H1 (cell line): ENCODE measurements around the gene CA10. TPM values are rescaled to one million over a fixed set of nuclear protein-coding genes. Genes with fewer than 3 reads are reported as not detected.

Experiments
- CTCF ChIA-PET: fragments of 300-600 bp; sonication (Branson Sonifier 250); formaldehyde crosslinking; loops from one replicate; lab custom pipeline; 2021; ENCODE audit not compliant: partially characterized antibody; lab: Charles Lee
- POLR2A ChIA-PET: fragments of 300-600 bp; sonication (Branson Sonifier 250); formaldehyde crosslinking; loops from one replicate; lab custom pipeline; 2021; ENCODE audit warnings: inconsistent platforms; ENCODE audit not compliant: partially characterized antibody; lab: Charles Lee
- DNase-seq, 2 experiments: peaks; one replicate each; pipeline versions ENCODE4 v3.0.0 to v3.0.0-alpha.2; 2010 to 2022; ENCODE audit warnings: low spot score in 2 of 2, low read depth in 1 of 2, mixed read lengths in 1 of 2
- FAIRE-seq: peaks from 2 replicates; lab custom pipeline; 2011; peaks lifted over from hg19 to GRCh38; lab: Jason Lieb, UNC
- H2AFZ ChIP-seq: 2 replicates; pipeline ENCODE4 v1.8.1; 2012; ENCODE audit warnings: low read length, inconsistent platforms
- H2AK5ac ChIP-seq: 2 replicates; pipeline ENCODE4 v1.6.1; 2013; ENCODE audit warnings: low read depth, low read length
- H2BK120ac ChIP-seq: replicated peaks from 2 replicates; pipeline ENCODE3; 2013; ENCODE audit warnings: low read depth, low read length, inconsistent platforms
- H2BK12ac ChIP-seq: 2 replicates; pipeline ENCODE4 v1.6.1; 2013; ENCODE audit warnings: low read depth, low read length
- H2BK15ac ChIP-seq: 2 replicates; pipeline ENCODE4 v1.6.1; 2013; ENCODE audit warnings: low read length
- H2BK20ac ChIP-seq: 2 replicates; pipeline ENCODE4 v1.6.1; 2013; ENCODE audit warnings: low read length
- H2BK5ac ChIP-seq: 2 replicates; pipeline ENCODE4 v1.6.1; 2013; ENCODE audit warnings: low read depth, low read length
- H3K14ac ChIP-seq: 2 replicates; pipeline ENCODE4 v1.6.1; 2013; ENCODE audit warnings: inconsistent platforms; ENCODE audit not compliant: insufficient read length
- H3K18ac ChIP-seq: 2 replicates; pipeline ENCODE4 v1.6.1; 2013; ENCODE audit warnings: low read length; ENCODE audit errors: extremely low read depth
- H3K23ac ChIP-seq: 2 replicates; pipeline ENCODE4 v1.6.1; 2013; ENCODE audit warnings: inconsistent platforms; ENCODE audit not compliant: insufficient read length
- H3K23me2 ChIP-seq: 2 replicates; pipeline ENCODE4 v1.6.1; 2013; ENCODE audit warnings: low read depth, low read length
- H3K27ac ChIP-seq: 2 replicates; pipeline ENCODE4 v1.6.1; 2011; ENCODE audit warnings: low read depth, low read length, inconsistent platforms
- H3K27me3 ChIP-seq, 4 experiments: replicated peaks in 1 of 4; 1 replicate in 1 of 4; 2 replicates in 3 of 4; pipeline versions ENCODE4 v1.6.1 to v1.8.1; 2011 to 2013; ENCODE audit warnings: low read length in 3 of 4, mild to moderate bottlenecking in 3 of 4, inconsistent platforms in 2 of 4, mixed read lengths in 2 of 4, moderate library complexity in 1 of 4; ENCODE audit not compliant: control insufficient read depth in 3 of 4, insufficient read depth in 3 of 4; ENCODE audit errors: extremely low read depth in 1 of 4
- H3K36me3 ChIP-seq, 4 experiments: 2 replicates each; pipeline versions ENCODE4 v1.6.1 to v1.8.1; 2011 to 2013; ENCODE audit warnings: mild to moderate bottlenecking in 4 of 4, low read length in 3 of 4, moderate library complexity in 2 of 4, control low read depth in 1 of 4, inconsistent platforms in 1 of 4; ENCODE audit not compliant: insufficient read depth in 4 of 4, control insufficient read depth in 2 of 4
- H3K4ac ChIP-seq: replicated peaks from 2 replicates; pipeline ENCODE3; 2013; ENCODE audit warnings: low read length, low read depth, mixed read lengths, inconsistent platforms; ENCODE audit not compliant: insufficient read length
- H3K4me1 ChIP-seq, 4 experiments: replicated peaks in 1 of 4; 1 replicate in 1 of 4; 2 replicates in 3 of 4; pipeline versions ENCODE4 v1.6.1 to v1.8.1; 2011 to 2013; ENCODE audit warnings: low read length in 3 of 4, inconsistent platforms in 2 of 4, mixed read lengths in 1 of 4; ENCODE audit not compliant: insufficient read depth in 4 of 4, control insufficient read depth in 3 of 4
- H3K4me2 ChIP-seq, 2 experiments: 2 replicates each; pipeline versions ENCODE4 v1.6.1 to v1.8.1; 2011 to 2013; ENCODE audit warnings: low read depth in 2 of 2, low read length in 2 of 2, control low read depth in 1 of 2, inconsistent platforms in 1 of 2, mild to moderate bottlenecking in 1 of 2; ENCODE audit not compliant: insufficient read depth in 1 of 2
- H3K4me3 ChIP-seq, 4 experiments: fragments of 200-600, 300-600 bp in 1 of 4; sonication (generic), shearing (Covaris generic), sonication (Bioruptor Twin) in 1 of 4; 2 replicates each; pipeline versions ENCODE4 v1.5.1 to v1.8.1; 2011 to 2016; ENCODE audit warnings: low read length in 4 of 4, low read depth in 3 of 4, control low read depth in 2 of 4, inconsistent platforms in 2 of 4, mild to moderate bottlenecking in 2 of 4, mixed read lengths in 1 of 4, moderate library complexity in 1 of 4; ENCODE audit not compliant: insufficient read depth in 2 of 4; ENCODE audit errors: extremely low read depth in 1 of 4
- H3K56ac ChIP-seq: replicated peaks from 2 replicates; pipeline ENCODE3; 2013; ENCODE audit warnings: low read depth, mild to moderate bottlenecking, mixed read lengths, low read length, inconsistent platforms; ENCODE audit not compliant: insufficient read length
- H3K79me1 ChIP-seq: 2 replicates; pipeline ENCODE4 v1.6.1; 2013; ENCODE audit warnings: low read depth, low read length, control low read depth
- H3K79me2 ChIP-seq, 2 experiments: 2 replicates each; pipeline versions ENCODE4 v1.6.1 to v1.8.1; 2012 to 2013; ENCODE audit warnings: low read length in 2 of 2, mild to moderate bottlenecking in 2 of 2, inconsistent platforms in 1 of 2; ENCODE audit not compliant: insufficient read depth in 2 of 2, control insufficient read depth in 1 of 2
- H3K9ac ChIP-seq, 4 experiments: replicated peaks in 1 of 4; 1 replicate in 1 of 4; 2 replicates in 3 of 4; pipeline versions ENCODE4 v1.6.1 to v1.8.1; 2011 to 2013; ENCODE audit warnings: low read depth in 3 of 4, low read length in 3 of 4, control low read depth in 2 of 4, mild to moderate bottlenecking in 2 of 4, moderate library complexity in 2 of 4, inconsistent platforms in 1 of 4; ENCODE audit errors: extremely low read depth in 1 of 4
- H3K9me3 ChIP-seq, 2 experiments: 2 replicates each; pipeline versions ENCODE4 v1.6.1 to v1.8.1; 2012 to 2013; ENCODE audit warnings: mild to moderate bottlenecking in 2 of 2, moderate library complexity in 2 of 2, control low read depth in 1 of 2, inconsistent platforms in 1 of 2, low read depth in 1 of 2, low read length in 1 of 2, mixed read lengths in 1 of 2; ENCODE audit not compliant: insufficient read depth in 2 of 2
- H4K20me1 ChIP-seq, 2 experiments: replicated peaks in 1 of 2; 2 replicates each; pipeline versions ENCODE3 to v1.8.1; 2011 to 2013; ENCODE audit warnings: inconsistent platforms in 2 of 2, low read length in 2 of 2, mild to moderate bottlenecking in 1 of 2; ENCODE audit not compliant: insufficient read depth in 2 of 2, control insufficient read depth in 1 of 2
- H4K5ac ChIP-seq: 2 replicates; pipeline ENCODE4 v1.6.1; 2013; ENCODE audit warnings: low read length, low read depth, mixed read lengths, inconsistent platforms; ENCODE audit not compliant: insufficient read length
- H4K8ac ChIP-seq: 2 replicates; pipeline ENCODE4 v1.8.0; 2013; ENCODE audit warnings: mild to moderate bottlenecking, moderate library complexity, low read length, inconsistent platforms; ENCODE audit not compliant: insufficient read depth; ENCODE audit errors: extremely low read depth
- H4K91ac ChIP-seq: replicated peaks from 2 replicates; pipeline ENCODE3; 2013; ENCODE audit warnings: low read length, mixed read lengths, inconsistent platforms; ENCODE audit not compliant: insufficient read length
- BACH1 ChIP-seq: IDR thresholded peaks from 2 replicates; pipeline ENCODE4 v1.6.1; 2012; ENCODE audit warnings: low read length, improper control_type of control experiment
- GABPA ChIP-seq: IDR thresholded peaks from 2 replicates; pipeline ENCODE4 v1.6.1; 2011; ENCODE audit warnings: mild to moderate bottlenecking, low read length, moderate library complexity, borderline replicate concordance; ENCODE audit not compliant: insufficient read depth
- KDM1A ChIP-seq: fragments of 200-600, 300-600 bp; sonication (generic); IDR thresholded peaks from 2 replicates; pipeline ENCODE4 v1.7.1; 2016; ENCODE audit warnings: mild to moderate bottlenecking, low read length, borderline replicate concordance
- MAX ChIP-seq: IDR thresholded peaks from 2 replicates; pipeline ENCODE4 v1.6.1; 2012; ENCODE audit warnings: inconsistent platforms
- NRF1 ChIP-seq: IDR thresholded peaks from 2 replicates; pipeline ENCODE4 v1.6.1; 2011; ENCODE audit warnings: mild to moderate bottlenecking, low read depth, low read length, improper control_type of control experiment
- RFX5 ChIP-seq: IDR thresholded peaks from 2 replicates; pipeline ENCODE4 v1.6.1; 2011; ENCODE audit warnings: low read depth, low read length, improper control_type of control experiment, borderline replicate concordance
- TCF12 ChIP-seq: IDR thresholded peaks from 2 replicates; pipeline ENCODE4 v1.6.1; 2011; ENCODE audit warnings: low read depth, mild to moderate bottlenecking, low read length
- WGBS, 2 experiments: shearing (Covaris generic) in 1 of 2; methylation state at CpG; one replicate each; pipeline versions ENCODE4 v1.1.6 to v1.1.7; 2013 to 2015; ENCODE audit warnings: low lambda C conversion rate in 2 of 2, mixed read lengths in 2 of 2, inconsistent platforms in 1 of 2, low coverage in 1 of 2, missing lambda C conversion rate in 1 of 2; ENCODE audit not compliant: insufficient replicate concordance in 2 of 2, insufficient coverage in 1 of 2, insufficient read length in 1 of 2; ENCODE audit errors: extremely low coverage in 1 of 2, missing lambda C conversion rate in 1 of 2; 5-methylcytosine and 5-hydroxymethylcytosine counted together
- polyA plus RNA-seq, 7 experiments: library from polyadenylated mRNA; depleted of rRNA in 3 of 7; stranded (reverse) in 5 of 7; unstranded in 2 of 7; fragments of >200 nt in 5 of 7; fragments of 200-250 nt in 2 of 7; gene quantifications; 1 replicate in 5 of 7; 2 replicates in 1 of 7; 4 replicates in 1 of 7; pipeline versions ENCODE4 v1.2.1 to v1.2.3, GENCODE V29; 2011 to 2013; ENCODE audit warnings: missing spikeins in 2 of 7, mixed read lengths in 2 of 7
- total RNA-seq: library from RNA; stranded (reverse); fragmentation: NEBNext Ultra II Directional; extraction: Animal tissue kit (Norgen Biotek cat#: 25700); gene quantifications from 2 replicates; pipeline ENCODE4 v1.2.1, GENCODE V29; 2021
- TF ChIP-seq, protein P1 (sequence below): IDR thresholded peaks from 2 replicates; pipeline ENCODE4 v1.6.1; 2012; ENCODE audit warnings: low read length, inconsistent platforms

The CA10 gene
- total and polyA plus RNA-seq, 2 of the 8 experiments (the other 6 are each of a cell fraction or from before 2014, with no cell fraction given) = 0.60 to 0.63 TPM

DNA sequence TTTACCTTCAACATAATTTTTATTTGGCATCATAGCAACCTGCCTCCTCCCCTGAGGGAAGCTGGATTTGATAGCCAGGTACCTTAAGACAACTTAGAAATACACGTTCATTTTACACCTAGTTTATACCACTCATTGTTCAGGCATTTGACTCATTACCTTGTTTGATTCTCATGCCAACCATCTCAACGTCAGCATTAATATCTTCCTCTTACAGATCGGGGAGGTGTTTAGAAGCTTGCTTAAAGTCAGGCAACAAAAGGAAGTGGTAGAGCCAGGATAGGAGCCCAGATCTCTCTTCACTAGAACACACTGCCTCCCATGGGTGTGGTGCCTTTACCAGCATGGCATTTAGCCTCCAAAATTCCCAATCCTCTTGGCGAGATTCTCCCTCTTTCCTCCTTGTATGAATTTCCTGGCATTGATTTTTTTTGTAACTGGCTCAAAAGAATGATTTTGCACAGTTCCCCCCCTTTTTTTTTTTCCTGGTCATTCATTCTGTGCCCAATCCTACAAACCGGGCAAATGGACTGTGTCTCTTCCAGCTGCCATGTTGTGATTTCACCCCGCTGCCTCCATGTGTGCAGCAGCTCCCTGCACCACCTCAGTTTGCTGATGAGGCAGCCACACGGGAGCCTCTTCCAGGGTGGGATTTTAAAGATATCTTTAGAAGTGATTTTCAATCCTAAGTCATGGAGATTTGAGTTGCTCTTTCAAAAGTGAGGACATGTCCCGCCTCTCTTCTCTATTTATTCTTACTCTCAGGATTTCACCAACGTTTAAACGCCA is 514.6 kb downstream of the CA10 start:
- H3K9ac ChIP-seq = no peak overlapping the region
- no peaks in the 10 kb centered on the region for H3K23me2 ChIP-seq
- DNase-seq = no peak
- no peaks in the 10 kb centered on the region for H3K79me1 ChIP-seq
- H3K36me3 ChIP-seq = no peaks in the 10 kb centered on the region
- no peak overlapping the region for H3K23ac ChIP-seq
- H2BK15ac ChIP-seq = no peak overlapping the region
- H2AK5ac ChIP-seq = no peak overlapping the region
- H2BK12ac ChIP-seq = no peak overlapping the region
- CTCF ChIA-PET = interaction anchor here (0.6 to 1.9 kb wide), 3 partner anchors 59 to 233 kb away, joined by 4 to 5 read pairs (median 5); no protein-coding TSS in a partner anchor
- TF ChIP-seq RFX5 (no peak), BACH1 (no peak), GABPA (no peak), TCF12 (no peak), MAX (no peak), KDM1A (no peak), NRF1 (no peak)
- TF ChIP-seq, protein P1, sequence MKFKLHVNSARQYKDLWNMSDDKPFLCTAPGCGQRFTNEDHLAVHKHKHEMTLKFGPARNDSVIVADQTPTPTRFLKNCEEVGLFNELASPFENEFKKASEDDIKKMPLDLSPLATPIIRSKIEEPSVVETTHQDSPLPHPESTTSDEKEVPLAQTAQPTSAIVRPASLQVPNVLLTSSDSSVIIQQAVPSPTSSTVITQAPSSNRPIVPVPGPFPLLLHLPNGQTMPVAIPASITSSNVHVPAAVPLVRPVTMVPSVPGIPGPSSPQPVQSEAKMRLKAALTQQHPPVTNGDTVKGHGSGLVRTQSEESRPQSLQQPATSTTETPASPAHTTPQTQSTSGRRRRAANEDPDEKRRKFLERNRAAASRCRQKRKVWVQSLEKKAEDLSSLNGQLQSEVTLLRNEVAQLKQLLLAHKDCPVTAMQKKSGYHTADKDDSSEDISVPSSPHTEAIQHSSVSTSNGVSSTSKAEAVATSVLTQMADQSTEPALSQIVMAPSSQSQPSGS = no peak
- TF ChIP-seq, all 59 proteins: peak for 0
- Histone ChIP-seq H3K79me2 (no peaks in the 10 kb centered on the region), H3K4me1 (peaks cover 0 to 11% (median 4%) of the 10 kb centered on the region in 4 experiments; a peak in 2 of 7 replicates), H3K4ac (no peak overlapping the region), H3K4me2 (no peak overlapping the region), H3K27me3 (no peaks in the 10 kb centered on the region), H2BK20ac (no peak overlapping the region), H3K18ac (no peak overlapping the region), H4K91ac (no peak overlapping the region), H3K27ac (no peak overlapping the region), H3K14ac (no peak overlapping the region), H3K56ac (no peak overlapping the region), H2BK120ac (no peak overlapping the region), H4K20me1 (no peaks in the 10 kb centered on the region), H2AFZ (no peak overlapping the region), H4K8ac (no peak overlapping the region), H2BK5ac (no peak overlapping the region), H3K9me3 (no peaks in the 10 kb centered on the region), H3K4me3 (no peak overlapping the region), H4K5ac (no peak overlapping the region)
- POLR2A ChIA-PET = no interaction called here
- no peak for FAIRE-seq
- WGBS, 2 experiments = 91% methylated on average over 10 of the region's 10 CpGs; no CpG with 5 or more reads in 1 of the 2 experiments
